Subcutaneous abdominal adipose tissue (tissue), 5 donors: ENCODE results near the gene ACO1.

Source experiments
- H3K27ac ChIP-seq: one replicate; pipeline ENCODE4 v1.7.0; 2013; ENCODE audit warnings: low read depth, mild to moderate bottlenecking, inconsistent platforms, low read length, moderate library complexity
- H3K27me3 ChIP-seq, 5 donors: one replicate each; pipeline ENCODE4 v1.7.0; 2013; ENCODE audit warnings: low read length in 5 of 5, inconsistent platforms in 1 of 5; ENCODE audit not compliant: control insufficient read depth in 5 of 5, insufficient read depth in 4 of 5
- H3K36me3 ChIP-seq, 5 donors: one replicate each; pipeline ENCODE4 v1.7.0; 2013; ENCODE audit warnings: low read length in 5 of 5; ENCODE audit not compliant: control insufficient read depth in 5 of 5, insufficient read depth in 5 of 5
- H3K4me1 ChIP-seq, 5 donors: one replicate each; pipeline ENCODE4 v1.7.0; 2013; ENCODE audit warnings: low read length in 5 of 5, mild to moderate bottlenecking in 3 of 5, moderate library complexity in 1 of 5; ENCODE audit not compliant: control insufficient read depth in 5 of 5, insufficient read depth in 5 of 5
- H3K4me3 ChIP-seq, 5 donors: one replicate each; pipeline ENCODE4 v1.7.0; 2013; ENCODE audit warnings: low read length in 5 of 5, low read depth in 1 of 5
- H3K9ac ChIP-seq, 5 donors: one replicate each; pipeline ENCODE4 v1.7.0; 2013; ENCODE audit warnings: low read length in 5 of 5, mild to moderate bottlenecking in 4 of 5, moderate library complexity in 3 of 5
- H3K9me3 ChIP-seq, 5 donors: one replicate each; pipeline ENCODE4 v1.7.0; 2013; ENCODE audit warnings: low read length in 5 of 5; ENCODE audit not compliant: control insufficient read depth in 5 of 5
- donor health status: healthy.
- donor health status: healthy.
- donor health status: healthy.
- donor health status: healthy.
- donor health status: healthy.

Gene ACO1

GRCh38 chr9:32502464-32502863 lies 118.0 kb downstream of the ACO1 start:
- Histone ChIP-seq H3K27ac (no peak overlapping the region), H3K36me3 (peaks cover 3 to 24% (median 13%) of the 10 kb centered on the region in 5 donors), H3K9ac (no peak overlapping the region)

GRCh38 chr9:32503008-32503407 lies 118.6 kb downstream of the ACO1 start:
- H3K27ac ChIP-seq = no peak overlapping the region
- peaks cover 0 to 6% (median 0%) of the 10 kb centered on the region in 5 donors for H3K9me3 ChIP-seq
- H3K36me3 ChIP-seq = peaks cover 0 to 21% (median 11%) of the 10 kb centered on the region in 5 donors
- H3K27me3 ChIP-seq = no peaks in the 10 kb centered on the region
- no peaks in the 10 kb centered on the region for H3K4me1 ChIP-seq
- H3K4me3 ChIP-seq = no peak overlapping the region
- H3K9ac ChIP-seq = no peak overlapping the region

More at GRCh38 chr9:32502464-32502863, 118.0 kb downstream of the ACO1 start:
- H3K4me3 ChIP-seq = no peak overlapping the region
- no peaks in the 10 kb centered on the region for H3K27me3 ChIP-seq
- H3K9me3 ChIP-seq = peaks cover 0 to 6% (median 0%) of the 10 kb centered on the region in 5 donors
- no peaks in the 10 kb centered on the region for H3K4me1 ChIP-seq
